GM21528 (cell line): ENCODE measurements around the gene CROT.
A peak's percentile ranks its signal among the peaks of the same experiment; 100 is the strongest.

Source experiments
- ATAC-seq: cut with Tn5 transposase; IDR thresholded peaks from one replicate; pipeline ENCODE4 v1.9.1; 2021; ENCODE audit warnings: mild to moderate bottlenecking, moderate library complexity; ENCODE audit not compliant: unreplicated experiment, low FRiP score

The CROT gene

DNA sequence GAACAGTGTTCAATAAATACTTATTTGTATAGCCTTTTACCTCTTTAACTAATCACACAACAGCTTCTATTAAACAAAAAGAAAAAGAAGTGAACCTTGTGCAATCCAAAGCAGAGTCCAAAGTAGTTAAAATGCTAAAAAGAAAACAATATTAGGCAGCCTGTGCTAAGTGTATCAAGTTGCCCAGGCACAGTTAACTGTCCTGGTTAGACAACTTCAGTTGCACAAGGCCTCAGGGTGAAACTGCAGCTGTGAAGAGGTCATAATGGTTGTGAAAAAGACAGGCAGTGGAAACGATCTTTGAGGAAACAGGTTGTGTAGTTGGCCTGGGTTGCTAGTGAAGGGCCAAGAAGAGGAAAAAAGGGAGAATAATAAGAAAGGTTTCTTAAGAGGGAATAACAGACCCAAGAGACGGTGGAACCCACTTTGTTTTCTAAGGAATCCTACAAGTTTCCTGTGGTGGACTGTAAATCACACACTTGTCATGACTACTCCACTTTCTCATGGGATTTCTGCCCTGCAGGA is 6.0 kb upstream of the CROT start:
- ATAC-seq = no peak

DNA sequence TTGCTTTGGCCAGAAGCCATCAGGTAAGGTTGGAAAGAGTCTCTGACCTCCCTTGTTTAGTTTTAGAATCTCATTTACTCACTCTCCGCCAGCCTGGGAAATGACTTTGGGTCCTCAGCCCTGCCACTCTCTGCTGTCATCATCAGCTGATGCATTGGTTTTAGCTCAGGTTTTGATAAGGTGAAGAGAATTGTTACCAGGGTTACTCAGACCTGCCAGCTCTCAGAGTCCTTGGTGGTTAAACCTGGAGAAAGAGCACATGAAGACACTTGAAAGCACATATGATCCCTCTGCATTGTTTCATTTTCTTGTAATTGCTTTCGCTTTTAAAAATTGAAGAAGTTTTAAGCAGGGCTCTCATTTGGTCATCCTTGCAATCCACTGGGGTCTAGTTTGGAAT is 4.0 kb upstream of the CROT start:
- ATAC-seq = no peak

DNA sequence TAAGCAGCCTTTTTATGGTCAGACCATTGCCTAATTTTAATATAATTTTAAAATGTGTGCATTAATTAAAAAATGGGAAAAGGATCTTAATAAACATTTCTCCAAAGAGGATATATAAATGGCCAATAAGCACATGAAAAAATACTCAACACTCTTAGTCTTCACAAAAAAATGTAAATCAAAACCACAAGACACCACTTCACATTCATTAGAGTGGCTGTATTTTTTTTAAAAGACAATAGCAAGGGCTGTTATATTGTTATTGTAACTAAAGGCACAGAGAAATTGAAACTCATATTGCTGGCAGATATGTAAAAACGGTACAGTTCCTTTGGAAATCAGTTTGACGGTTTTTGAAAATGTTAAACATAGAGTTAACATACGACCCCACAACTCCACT is 3.2 kb upstream of the CROT start:
- ATAC-seq = no peak

DNA sequence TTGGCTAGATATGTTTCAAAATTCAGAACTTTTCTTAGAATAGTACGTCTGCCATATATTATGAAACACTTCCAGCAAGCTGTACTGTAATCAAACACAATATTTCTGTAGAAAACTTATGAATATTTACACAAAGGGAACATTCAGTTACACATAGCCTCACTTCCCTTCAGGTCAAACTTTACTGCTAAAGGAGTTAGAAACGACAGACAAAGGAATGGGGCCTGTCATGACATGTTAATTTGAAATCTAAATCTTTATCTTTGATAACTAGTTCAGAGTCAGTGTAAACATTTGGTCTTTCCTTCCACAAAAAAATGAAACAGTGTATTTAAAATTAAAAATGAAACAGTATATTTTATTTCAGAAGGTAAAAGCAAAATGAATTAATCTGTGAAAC is 1.0 kb upstream of the CROT start:
- ATAC-seq = no peak

DNA sequence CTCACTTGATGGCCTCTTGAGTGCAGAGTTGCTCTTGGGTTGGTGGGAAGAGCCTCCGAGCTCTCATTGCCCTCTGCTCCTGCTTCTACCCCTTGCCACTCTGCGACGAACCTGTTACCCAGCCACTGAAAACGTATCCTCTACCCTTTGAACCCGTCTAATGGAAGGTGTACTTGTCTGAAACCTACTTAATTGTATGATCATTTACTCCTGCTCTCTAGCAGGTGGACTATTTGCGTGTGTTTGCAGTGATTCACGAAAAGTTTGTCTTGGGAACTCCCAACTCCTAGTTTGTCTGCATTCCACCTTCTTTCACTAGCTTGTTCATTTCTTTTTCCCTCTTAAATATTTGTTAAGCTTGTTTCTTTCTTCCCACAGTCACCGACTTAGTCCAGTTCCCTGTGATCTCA is 503 bp downstream of the CROT start:
- peak; percentile 18 for ATAC-seq

DNA sequence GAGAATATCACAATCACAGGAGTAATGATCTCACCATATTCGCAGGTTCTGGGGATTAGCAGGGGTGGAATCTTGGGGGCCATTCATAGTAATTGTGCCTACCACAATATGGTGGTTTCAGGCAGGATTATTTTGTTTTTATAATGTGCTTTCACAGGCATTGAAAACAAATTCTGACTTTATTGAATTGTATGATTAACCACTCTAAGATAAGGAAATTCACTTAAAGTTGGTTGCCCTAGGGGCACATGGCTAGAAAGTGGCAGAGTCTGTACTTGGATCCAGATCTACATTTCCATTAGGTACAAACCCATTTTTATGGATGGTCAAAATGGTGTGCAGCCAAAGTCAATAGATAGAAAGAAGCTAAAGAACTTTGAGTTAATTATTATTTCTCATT is 1.7 kb downstream of the CROT start:
- no peak for ATAC-seq

DNA sequence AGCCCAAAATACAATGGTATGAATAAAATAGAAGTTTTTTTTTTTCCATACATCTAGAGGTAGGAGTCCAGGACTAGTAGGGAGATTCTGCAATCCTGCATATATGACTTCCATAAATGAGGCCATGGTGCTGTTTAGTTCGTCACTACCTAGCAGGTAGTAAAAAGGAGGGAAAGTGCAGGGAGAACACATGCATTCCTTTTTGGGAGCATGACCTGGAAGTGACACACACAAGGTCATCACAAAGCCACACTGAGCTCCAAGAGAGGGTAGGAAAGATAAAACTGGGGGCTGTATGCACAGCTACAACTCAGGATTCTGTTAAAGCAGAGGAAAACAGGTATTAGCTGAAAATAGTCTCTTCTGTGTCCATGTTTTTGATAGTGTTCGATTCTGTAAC is 2.2 kb downstream of the CROT start:
- ATAC-seq = no peak

DNA sequence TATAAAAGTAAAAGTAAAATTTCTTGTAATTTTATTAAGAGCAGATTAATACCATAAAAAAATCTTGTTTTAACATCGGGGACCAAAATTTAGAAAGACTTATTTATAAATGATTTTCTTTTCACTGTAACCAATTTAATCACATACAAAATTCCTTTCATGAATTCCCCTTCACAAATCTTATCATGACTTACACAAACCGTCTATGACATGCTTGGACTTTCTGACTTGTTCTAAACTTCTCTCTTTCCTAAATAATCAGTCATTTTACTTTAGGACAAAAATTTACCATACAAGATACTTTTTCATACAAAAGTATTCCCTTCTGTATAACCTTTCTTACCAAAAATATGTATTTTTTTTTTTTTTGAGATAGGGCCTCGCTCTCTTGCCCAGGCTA is 9.3 kb downstream of the CROT start:
- no peak for ATAC-seq

DNA sequence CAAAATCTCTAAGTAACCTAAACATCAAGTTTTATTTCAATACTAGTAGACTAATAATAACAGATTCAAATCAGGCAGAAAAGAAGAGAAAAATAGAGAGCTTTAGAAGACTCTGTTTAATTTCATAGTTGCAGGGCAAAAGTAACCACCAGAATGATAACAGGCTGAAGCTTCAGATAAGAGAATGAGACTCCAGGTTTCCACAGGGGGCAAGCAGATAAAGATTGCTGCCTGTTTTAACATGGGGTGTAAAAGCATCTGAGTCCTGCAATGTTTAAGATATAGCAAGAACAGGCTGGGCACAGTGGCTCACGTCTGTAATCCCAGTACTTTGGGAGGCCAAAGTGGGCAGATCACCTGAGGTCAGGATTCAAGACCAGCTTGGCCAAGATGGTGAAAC is 11.0 kb downstream of the CROT start:
- ATAC-seq = no peak

DNA sequence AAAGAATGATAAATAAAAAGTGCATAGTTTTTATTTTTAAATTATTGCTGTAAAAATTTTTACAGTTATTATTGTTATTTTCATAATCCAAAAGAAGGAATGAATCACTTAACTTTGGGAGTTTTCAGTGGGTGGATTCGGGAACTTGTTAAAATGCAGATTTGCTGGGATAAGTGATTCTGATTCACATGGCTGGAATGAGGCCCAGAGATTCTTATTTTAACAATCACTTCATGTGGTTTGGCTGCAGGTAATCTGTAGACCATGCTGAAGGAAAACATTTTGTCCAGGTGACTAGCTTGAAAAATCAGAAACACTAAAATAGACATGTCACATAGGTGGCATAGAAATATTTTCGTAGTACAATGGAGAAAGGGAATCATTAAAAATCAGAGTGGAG is 13.9 kb downstream of the CROT start:
- no peak for ATAC-seq

DNA sequence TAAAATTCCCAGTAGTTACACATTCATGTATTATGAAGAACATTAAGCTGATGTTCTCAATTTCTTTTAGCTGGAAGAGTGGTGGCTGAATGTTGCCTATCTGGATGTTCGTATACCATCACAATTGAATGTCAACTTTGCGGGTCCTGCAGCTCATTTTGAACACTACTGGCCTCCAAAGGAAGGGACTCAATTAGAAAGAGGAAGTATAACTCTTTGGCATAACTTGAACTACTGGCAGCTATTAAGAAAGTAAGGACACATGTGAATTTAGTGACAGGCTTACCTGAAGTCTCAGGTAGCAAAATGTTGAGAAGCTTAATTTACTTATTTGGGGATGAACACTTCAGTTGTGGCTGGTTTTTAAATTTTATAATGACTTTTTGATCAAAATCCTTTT is 15.9 kb downstream of the CROT start:
- ATAC-seq = no peak

DNA sequence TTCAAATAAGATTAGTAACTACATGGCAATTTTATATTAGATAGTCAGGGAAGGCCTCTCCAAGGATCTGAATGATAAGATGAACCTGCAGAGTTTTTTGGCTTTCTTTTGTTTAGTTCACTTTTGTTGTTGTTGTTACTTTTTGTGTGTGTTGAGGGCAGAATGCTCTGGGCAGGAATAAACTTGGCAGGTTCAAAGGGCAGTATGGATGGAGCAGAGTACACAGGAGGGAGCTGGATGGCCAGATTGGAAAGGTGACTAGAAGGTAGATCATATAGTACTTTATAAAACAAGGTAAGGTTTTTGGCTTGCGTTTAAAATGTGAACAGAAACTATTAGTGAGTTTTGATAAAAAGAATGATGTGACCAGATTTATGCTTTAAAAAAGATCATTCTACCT is 17.9 kb downstream of the CROT start:
- no peak for ATAC-seq

DNA sequence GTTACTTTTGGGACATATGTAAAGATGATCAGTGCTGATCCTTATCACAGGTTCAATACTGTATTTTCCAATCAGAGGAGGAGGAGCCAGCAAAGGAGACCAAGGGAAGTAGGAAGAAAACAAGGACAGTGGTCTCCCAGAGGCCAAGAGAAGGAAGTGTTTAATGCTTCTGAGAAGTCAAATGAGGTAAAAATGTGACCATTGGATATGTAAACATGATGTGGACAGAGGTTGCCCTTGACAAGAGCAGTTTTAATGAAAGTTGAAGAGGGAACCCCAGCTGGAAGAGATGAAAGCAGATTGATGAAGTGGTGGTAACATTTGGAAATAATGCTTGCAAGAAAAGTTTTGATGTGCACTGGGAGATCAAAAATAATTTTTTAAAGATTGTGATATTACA is 18.8 kb downstream of the CROT start:
- no peak for ATAC-seq

DNA sequence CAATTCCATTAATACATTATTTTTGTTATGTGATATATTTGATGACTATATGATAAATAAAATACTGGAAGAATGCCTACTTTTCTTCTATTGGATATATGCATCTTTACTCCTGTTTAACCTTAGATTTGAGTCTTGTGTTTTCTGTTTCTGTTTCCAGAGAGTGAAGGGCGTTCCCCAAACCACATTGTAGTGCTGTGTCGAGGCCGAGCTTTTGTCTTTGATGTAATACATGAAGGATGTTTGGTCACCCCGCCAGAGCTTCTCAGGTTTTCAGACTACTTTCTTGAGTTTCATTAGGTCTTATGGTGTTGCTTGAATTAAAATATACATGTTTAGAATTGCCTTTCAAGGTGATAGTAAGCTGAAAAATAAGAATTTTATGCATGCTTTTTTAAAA is 23.8 kb downstream of the CROT start:
- ATAC-seq = no peak

DNA sequence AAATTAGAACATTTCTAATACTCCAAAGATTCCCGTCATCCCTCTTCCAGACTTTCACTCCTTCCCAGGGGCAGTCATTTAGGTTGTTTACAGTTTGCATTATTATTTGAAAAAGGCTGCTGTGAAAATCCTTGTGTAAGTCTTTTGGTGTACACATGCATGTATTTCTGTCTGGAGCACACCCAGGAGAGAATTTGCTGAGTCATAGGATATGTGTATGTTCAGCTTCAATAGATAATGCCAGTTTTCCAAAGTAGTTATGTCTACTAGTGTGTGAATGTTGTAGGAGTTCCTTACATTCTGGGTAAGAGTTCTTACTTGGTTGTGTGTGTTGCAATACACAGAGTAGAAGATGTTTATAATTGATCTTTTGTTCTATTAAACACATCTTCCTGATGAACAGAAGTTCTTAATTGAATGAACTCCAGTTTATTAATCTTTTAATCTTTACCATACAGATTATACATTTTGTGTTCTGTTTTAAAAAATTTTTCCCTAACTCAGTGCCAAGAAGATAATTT is 25.3 kb downstream of the CROT start:
- no peak for ATAC-seq

DNA sequence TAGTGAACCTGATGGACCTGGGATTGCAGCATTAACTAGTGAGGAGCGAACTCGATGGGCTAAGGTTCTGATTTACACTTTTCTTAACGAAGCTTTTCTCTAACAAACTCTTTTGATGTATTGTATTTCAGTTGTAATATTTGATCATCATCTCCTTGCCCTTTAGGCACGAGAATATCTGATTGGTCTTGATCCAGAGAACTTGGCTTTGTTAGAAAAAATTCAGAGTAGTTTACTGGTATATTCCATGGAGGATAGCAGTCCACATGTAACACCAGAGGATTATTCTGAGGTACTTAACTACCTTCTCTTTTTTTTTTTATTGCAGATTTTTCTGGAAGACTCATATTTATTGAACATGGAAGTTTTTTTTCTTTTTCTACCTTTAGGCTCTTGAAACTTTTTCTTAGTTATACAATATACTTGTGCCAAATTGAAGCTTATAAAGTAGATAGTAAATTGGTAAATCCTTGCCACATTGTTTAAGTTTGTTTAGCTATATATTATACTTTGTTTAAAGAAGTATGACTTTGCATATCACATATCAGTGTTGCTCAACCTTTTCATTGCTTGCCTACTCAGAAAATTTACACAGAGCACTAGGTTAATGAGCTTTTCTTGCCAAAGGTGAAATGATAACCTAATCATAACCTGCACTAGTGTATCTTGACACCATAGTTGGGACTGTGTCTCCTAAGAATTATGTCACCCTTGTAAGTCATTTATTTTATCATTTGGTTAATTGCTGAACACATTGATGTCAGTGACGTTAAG is 30.4 kb downstream of the CROT start:
- ATAC-seq = no peak

DNA sequence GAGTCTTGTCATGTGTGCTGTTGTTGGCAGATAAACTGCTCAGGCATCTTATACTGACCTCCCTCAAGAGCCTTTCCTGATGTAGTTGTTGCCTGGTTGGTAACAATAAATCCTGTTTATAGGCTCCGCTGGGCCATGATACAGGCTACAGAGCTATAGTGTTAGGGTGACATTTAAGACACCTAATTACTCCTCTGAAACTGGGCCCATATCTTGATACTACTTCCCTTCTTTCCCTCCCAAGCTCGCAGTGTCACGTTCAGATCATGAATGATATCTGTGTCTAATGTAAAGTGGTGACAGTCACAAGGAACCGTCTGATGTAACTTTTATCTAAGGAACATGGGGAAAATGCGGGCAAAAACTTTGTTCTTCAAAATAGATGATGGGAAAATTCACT is 35.4 kb downstream of the CROT start:
- no peak for ATAC-seq

DNA sequence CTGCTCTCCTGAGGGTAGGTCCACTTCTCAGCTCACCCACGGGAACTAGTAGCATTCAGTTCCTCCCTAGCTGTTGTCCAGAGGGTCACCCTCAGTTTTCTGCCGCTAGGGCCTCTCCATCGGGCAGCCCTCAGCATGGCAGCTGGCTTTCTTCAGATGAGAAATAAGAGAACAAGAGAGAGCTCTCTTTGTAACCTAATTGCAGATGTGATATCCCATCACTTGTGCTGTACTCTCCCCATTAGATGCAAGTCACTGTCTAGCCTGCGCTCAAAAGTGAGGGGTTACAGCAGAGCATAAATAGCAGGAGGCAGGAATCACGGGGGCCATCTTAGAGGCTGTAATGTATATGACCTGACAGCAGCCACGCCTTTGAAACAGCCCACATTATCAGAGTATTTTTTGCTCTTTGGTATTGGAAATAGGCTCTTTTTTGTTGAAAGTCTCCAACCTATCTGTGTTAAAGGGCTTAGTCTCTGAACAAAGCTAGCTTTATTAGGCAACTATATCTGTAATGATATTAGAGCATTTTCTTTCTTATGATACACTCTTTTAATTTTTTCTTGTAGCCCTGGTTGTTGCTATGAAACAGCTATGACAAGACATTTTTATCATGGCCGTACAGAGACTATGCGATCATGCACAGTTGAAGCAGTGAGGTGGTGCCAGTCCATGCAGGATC is 45.7 kb downstream of the CROT start:
- ATAC-seq = no peak

DNA sequence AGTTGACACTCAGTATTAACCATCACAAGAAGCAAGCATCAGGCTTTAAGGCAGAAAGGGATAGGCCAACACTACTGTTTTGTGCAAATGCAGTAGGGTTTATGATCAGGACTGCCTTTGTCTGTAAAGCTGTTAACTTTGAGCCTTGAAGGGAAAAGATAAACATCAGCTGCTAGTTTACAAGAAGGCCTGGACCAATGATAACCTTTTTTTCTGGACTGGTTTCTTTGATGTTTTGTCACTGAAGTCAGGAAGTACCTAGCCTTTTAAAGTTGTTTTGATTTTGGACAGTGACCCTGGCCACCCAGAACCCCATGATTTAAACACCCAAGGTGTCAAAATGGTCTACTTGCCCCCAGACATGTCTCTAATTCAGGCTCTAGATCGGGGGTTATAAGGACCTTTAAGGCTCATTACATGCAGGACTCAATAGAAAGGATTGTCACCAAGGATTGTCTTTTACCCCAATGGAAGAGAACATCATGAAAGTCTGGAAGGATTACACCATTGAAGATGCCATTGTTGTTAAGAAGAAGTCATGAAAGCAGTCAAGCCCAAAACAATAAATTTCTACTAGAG is 50.1 kb downstream of the CROT start:
- ATAC-seq = no peak

DNA sequence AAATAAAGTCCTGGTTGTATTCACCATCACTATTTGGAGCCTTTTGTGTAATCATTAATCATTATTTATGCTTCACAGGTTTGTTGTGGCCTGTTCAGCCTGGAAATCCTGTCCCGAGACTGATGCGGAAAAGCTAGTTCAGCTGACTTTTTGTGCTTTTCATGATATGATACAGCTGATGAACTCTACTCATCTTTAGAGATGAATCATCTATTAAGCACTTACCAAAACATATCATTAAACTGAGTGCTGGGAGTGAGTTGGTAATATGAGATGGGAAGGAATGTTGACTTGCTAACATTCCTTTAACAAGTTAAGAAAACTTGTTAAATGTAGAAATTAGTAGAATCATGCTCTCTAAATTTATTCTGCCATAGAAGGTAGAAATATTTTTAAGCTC is 53.0 kb downstream of the CROT start:
- no peak for ATAC-seq

DNA sequence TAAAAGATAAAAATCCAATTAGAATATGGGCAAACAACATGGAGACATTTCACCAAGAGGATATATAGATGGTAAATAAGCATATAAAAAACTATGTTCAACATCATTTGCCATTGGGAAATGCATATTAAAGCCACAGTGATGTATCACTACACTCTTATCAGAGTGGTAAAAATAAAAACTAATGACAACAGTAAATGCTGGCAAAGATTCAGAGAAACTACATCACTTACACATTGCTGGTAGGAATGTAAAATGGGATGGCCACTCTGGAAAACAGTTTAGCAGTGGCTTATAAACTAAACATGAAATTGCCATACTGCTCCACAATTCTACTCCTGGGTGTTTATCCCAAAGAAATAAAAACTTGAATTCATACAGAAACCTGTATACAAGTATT is 59.2 kb downstream of the CROT start:
- ATAC-seq = no peak

DNA sequence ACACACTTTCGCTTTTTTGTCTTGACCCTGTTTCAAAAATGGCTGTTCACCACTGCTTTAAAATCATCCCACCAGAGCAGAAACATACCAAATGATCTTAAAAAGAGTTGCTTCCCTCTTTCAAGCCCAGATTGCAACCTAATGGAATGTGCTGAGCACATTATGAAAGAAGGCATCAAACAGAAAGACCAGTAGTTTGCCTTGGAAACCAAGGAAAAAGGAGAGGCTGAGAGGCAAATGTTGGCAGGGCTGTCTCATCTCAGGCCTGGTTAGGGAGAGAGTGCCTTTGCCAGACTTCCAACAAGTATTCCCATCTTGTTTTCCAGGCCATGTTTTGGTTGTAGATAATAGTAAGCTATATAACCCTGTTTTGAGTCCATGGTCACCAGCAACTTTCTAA is 65.7 kb downstream of the CROT start:
- ATAC-seq = no peak
